ENCODE measurements around the gene SGSM1. TPM values are rescaled to one million over a fixed set of nuclear protein-coding genes. Genes with fewer than 3 reads are reported as not detected.

The SGSM1 gene
- total RNA-seq, 1 experiment from 2014 or later, result 5.1 TPM

DNA sequence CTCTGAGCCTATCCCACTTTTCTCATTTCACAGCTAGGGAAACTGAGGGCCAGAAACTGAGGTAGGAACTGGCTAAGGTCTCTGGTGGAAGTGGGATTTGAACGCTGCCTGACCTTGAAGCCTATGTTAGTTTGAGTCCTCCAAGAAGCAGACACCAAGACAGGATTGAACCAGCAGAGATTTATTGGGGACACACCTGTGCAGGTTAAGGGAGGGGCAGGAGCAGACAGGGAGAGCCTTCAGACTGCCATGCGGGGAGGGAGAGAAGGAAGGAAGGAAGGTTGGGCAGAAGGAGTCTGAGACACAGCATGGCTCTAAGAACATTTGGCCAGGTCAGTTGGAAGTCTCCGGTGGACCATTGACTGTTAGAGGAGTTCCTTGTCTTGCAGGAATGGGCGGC lies 59.5 kb downstream of the SGSM1 start:
- H2AFZ ChIP-seq (ENCODE audit: low read depth, low read length, poor library complexity, severe bottlenecking), result no peak overlapping the region
- no peak overlapping the region for H3K9ac ChIP-seq (ENCODE audit: low read length)
- no peaks in the 10 kb centered on the region for H3K4me1 ChIP-seq (ENCODE audit: control insufficient read depth in 1 of 2, insufficient read depth in 2 of 2, low read length in 2 of 2)
- RAD21 ChIA-PET (ENCODE audit: low non-redundant PET in 1 of 2, low total read pairs in 2 of 2, uncharacterized antibody in 2 of 2, unreplicated experiment in 2 of 2), result no interaction called here
- H3K27me3 ChIP-seq (ENCODE audit: insufficient read depth, low read length), result no peaks in the 10 kb centered on the region
- H3K9me3 ChIP-seq (ENCODE audit: control insufficient read depth in 1 of 2, insufficient read depth in 1 of 2, low read depth in 1 of 2, low read length in 2 of 2), result no peaks in the 10 kb centered on the region
- CTCF ChIA-PET, result no interaction called here
- ATAC-seq (no peak), DNase-seq (ENCODE audit: low read depth, low spot score) (no peak)
- H4K20me1 ChIP-seq (ENCODE audit: insufficient read depth), result no peaks in the 10 kb centered on the region
- BruUV-seq (replicated peaks), result no TSS peak
- intact Hi-C loops (cut with micrococcal nuclease), result no loop called here
- H3K9me2 ChIP-seq (ENCODE audit: insufficient read depth), result no peaks in the 10 kb centered on the region
- no peaks in the 10 kb centered on the region for H3K79me2 ChIP-seq (ENCODE audit: insufficient read depth, low read length)
- no peak overlapping the region for H3K27ac ChIP-seq (ENCODE audit: low read depth, low read length)
- no peak overlapping the region for H3K4me2 ChIP-seq (ENCODE audit: low read length)
- POLR2A ChIA-PET, result no interaction called here
- H3K36me3 ChIP-seq (ENCODE audit: control insufficient read depth in 1 of 2, insufficient read depth in 2 of 2, low read length in 2 of 2), result no peaks in the 10 kb centered on the region
- no peak overlapping the region for H3K4me3 ChIP-seq (replicated peaks in 1 of 2; ENCODE audit: low read depth in 1 of 2, low read length in 2 of 2)
- TF ChIP-seq, protein P1, sequence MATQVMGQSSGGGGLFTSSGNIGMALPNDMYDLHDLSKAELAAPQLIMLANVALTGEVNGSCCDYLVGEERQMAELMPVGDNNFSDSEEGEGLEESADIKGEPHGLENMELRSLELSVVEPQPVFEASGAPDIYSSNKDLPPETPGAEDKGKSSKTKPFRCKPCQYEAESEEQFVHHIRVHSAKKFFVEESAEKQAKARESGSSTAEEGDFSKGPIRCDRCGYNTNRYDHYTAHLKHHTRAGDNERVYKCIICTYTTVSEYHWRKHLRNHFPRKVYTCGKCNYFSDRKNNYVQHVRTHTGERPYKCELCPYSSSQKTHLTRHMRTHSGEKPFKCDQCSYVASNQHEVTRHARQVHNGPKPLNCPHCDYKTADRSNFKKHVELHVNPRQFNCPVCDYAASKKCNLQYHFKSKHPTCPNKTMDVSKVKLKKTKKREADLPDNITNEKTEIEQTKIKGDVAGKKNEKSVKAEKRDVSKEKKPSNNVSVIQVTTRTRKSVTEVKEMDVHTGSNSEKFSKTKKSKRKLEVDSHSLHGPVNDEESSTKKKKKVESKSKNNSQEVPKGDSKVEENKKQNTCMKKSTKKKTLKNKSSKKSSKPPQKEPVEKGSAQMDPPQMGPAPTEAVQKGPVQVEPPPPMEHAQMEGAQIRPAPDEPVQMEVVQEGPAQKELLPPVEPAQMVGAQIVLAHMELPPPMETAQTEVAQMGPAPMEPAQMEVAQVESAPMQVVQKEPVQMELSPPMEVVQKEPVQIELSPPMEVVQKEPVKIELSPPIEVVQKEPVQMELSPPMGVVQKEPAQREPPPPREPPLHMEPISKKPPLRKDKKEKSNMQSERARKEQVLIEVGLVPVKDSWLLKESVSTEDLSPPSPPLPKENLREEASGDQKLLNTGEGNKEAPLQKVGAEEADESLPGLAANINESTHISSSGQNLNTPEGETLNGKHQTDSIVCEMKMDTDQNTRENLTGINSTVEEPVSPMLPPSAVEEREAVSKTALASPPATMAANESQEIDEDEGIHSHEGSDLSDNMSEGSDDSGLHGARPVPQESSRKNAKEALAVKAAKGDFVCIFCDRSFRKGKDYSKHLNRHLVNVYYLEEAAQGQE (IDR thresholded peaks at IDR 0.05; ENCODE audit: low read depth), result no peak
- TF ChIP-seq EZH2 (IDR thresholded peaks at IDR 0.05), result no peak
- TF ChIP-seq SP1 (IDR thresholded peaks at IDR 0.05; ENCODE audit: low read depth), result no peak
- no peak for TF ChIP-seq RAD21 (IDR thresholded peaks at IDR 0.05; ENCODE audit: low read depth)
- no peak for TF ChIP-seq EZH2phosphoT487 (IDR thresholded peaks at IDR 0.05; ENCODE audit: borderline replicate concordance)
- no peak for TF ChIP-seq FOSL1 (IDR thresholded peaks at IDR 0.05; ENCODE audit: low read depth)

DNA sequence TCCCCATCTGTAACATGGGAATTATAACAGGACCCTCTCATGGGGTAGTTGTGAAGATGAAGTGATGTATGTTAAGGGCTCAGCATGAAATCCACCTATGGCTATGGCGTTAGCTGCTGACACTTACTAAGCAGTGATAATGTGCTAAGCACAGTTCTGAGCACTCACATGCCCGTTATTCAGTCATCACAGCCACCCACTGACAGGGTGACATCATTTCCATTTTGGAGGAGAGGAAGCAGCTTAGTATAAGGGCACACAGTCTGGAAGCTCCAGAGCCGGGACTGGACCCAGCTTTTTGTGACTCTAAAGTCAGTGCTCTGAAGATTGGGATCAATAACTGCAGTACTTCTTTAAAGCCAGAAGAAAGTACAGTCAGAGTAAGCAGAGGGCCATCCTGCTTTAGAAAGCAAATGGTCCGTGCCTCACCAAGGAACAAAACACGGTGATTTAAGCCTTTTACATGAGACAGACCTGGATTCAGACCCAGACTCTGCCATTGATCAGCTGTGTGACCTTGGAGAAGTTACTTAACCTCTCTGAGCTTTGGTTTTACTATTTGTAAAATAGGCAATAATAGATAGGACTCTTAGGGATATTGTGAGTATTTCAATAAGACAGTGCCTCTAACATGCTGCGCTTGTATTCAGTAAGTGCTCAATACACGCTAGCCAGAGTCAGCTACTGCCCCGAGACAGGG lies 61.5 kb downstream of the SGSM1 start:
- no peaks in the 10 kb centered on the region for H3K9me3 ChIP-seq (ENCODE audit: control insufficient read depth in 1 of 2, insufficient read depth in 1 of 2, low read depth in 1 of 2, low read length in 2 of 2)
- no peak overlapping the region for H3K4me2 ChIP-seq (ENCODE audit: low read length)
- no peak overlapping the region for H3K9ac ChIP-seq (ENCODE audit: low read length)
- ChIA-PET POLR2A (no interaction called here), CTCF (no interaction called here), RAD21 (ENCODE audit: low non-redundant PET in 1 of 2, low total read pairs in 2 of 2, uncharacterized antibody in 2 of 2, unreplicated experiment in 2 of 2) (no interaction called here)
- ATAC-seq (no peak), DNase-seq (ENCODE audit: low read depth, low spot score) (no peak)
- H3K79me2 ChIP-seq (ENCODE audit: insufficient read depth, low read length), result no peaks in the 10 kb centered on the region
- intact Hi-C loops (cut with micrococcal nuclease), result no loop called here
- no peak overlapping the region for H2AFZ ChIP-seq (ENCODE audit: low read depth, low read length, poor library complexity, severe bottlenecking)
- no peaks in the 10 kb centered on the region for H3K4me1 ChIP-seq (ENCODE audit: control insufficient read depth in 1 of 2, insufficient read depth in 2 of 2, low read length in 2 of 2)
- H4K20me1 ChIP-seq (ENCODE audit: insufficient read depth), result no peaks in the 10 kb centered on the region
- H3K4me3 ChIP-seq (replicated peaks in 1 of 2; ENCODE audit: low read depth in 1 of 2, low read length in 2 of 2), result no peak overlapping the region
- H3K9me2 ChIP-seq (ENCODE audit: insufficient read depth), result no peaks in the 10 kb centered on the region
- H3K36me3 ChIP-seq (ENCODE audit: control insufficient read depth in 1 of 2, insufficient read depth in 2 of 2, low read length in 2 of 2), result no peaks in the 10 kb centered on the region
- no peak overlapping the region for H3K27ac ChIP-seq (ENCODE audit: low read depth, low read length)
- TF ChIP-seq, protein P2, sequence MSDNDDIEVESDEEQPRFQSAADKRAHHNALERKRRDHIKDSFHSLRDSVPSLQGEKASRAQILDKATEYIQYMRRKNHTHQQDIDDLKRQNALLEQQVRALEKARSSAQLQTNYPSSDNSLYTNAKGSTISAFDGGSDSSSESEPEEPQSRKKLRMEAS (IDR thresholded peaks at IDR 0.05), result no peak
- no peak for TF ChIP-seq POLR2AphosphoS5 (IDR thresholded peaks at IDR 0.05; ENCODE audit: low read depth, low read length)
- no peaks in the 10 kb centered on the region for H3K27me3 ChIP-seq (ENCODE audit: insufficient read depth, low read length)
- BruUV-seq (replicated peaks), result no TSS peak
